GM19438 (cell line): ENCODE data around the gene PREX1.
"Not testable (repeated sequence)": the region's sequence is repeated elsewhere in the genome, so short reads cannot be mapped to it uniquely, and the experiment has no call there.

Source experiments
- ATAC-seq: cut with Tn5 transposase; IDR thresholded peaks from one replicate; pipeline ENCODE4 v1.9.1; 2021; ENCODE audit warnings: low read depth; ENCODE audit not compliant: unreplicated experiment

The PREX1 gene

GRCh38 chr20:48813930-48814546 is 13.8 kb downstream of the PREX1 start:
- no peak for ATAC-seq

DNA sequence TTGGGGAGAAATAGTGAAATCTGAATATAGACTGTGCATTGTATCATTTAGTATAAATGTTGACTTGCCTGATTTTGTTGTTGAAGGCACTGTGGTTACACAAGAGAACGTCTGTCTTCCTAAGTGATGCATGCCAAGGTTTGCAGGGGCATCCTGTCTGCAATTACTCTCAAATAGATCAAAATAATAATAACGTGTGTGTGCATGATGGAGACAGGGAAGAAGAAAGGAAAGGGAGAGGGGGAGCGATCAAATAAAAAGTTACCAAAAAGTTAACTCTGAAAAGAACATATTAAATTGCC is 14.4 kb downstream of the PREX1 start:
- no peak for ATAC-seq

GRCh38 chr20:48812600-48813445 is 15.0 kb downstream of the PREX1 start:
- no peak for ATAC-seq

DNA sequence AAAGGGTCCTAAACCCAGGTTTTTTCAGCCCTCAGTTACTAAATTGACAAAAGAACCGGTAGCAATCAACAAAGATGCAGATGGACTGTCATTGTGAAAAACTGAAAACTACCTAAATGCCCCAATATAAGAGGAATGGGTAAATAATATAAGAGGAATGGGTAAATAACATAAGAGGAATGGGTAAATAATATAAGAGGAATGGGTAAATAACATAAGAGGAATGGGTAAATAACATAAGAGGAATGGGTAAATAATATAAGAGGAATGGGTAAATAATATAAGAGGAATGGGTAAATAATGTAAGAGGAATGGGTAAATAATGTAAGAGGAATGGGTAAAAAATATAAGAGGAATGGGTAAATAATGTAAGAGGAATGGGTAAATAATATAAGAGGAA is 15.7 kb downstream of the PREX1 start:
- ATAC-seq, result not testable (repeated sequence)

- no peak for ATAC-seq
These were observed 18.1 kb downstream of the PREX1 start for GRCh38 chr20:48809673-48810072.

- no peak for ATAC-seq
These were observed 19.3 kb downstream of the PREX1 start for GRCh38 chr20:48808382-48809034.

DNA sequence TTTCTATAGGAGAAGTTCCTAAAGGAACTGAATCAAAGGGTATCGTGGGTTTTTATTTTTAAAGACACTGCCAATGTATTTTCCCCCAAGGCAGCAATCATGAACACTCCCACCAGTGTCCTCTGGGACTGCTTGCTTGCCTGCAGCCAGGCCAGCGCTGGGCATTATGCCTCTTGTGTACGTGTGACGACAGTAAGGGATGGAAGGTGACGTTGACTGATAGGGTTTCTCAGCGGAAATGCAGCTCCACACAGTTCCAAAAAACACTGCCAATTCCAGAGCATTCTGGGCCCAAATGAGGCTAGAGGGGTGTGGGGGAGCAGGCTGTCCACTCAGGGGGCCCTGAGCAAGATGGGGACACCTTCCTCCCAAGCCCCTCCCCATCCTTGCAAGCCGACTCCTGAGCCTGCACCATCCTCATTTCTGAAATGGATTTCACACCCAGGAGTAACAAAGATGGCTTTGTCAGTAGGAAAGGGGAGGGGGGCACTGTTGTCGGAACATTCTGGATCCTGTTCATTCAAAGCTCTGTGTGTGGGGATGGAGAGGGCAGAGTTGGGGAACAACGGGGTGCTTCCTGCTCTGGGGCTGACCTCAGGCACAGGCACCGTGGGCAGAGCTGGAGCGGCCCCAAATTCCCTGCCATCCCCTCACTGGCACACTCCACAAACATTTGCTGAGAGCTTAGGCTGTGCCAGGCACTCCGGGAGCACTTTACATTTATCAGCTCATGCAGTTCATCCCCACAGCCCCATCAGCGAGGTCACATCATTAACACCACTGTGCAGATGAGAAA is 20.0 kb downstream of the PREX1 start:
- ATAC-seq, result no peak

DNA sequence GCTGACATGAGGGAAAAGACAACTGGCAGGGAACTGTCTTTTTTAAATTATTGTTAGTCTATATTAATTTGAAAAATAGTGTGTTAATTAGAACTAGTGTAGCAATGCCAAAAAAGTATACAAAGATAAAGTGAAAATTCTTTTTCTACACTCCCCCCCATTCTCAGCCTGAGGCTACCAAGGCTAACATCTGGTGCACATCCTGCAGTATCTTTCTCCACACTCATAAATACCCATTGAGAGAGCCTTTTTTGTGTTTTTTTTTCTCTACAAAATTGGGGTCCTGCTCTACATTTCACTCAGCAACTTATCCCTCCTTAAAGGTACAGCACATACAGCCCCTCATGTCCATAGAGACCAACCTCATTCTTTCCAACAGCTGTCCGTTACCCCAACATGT is 20.7 kb downstream of the PREX1 start:
- ATAC-seq, result no peak

GRCh38 chr20:48805716-48806115 is 22.1 kb downstream of the PREX1 start:
- no peak for ATAC-seq

GRCh38 chr20:48805286-48805685 is 22.5 kb downstream of the PREX1 start:
- no peak for ATAC-seq

GRCh38 chr20:48804300-48804980 is 23.4 kb downstream of the PREX1 start:
- ATAC-seq, result no peak

DNA sequence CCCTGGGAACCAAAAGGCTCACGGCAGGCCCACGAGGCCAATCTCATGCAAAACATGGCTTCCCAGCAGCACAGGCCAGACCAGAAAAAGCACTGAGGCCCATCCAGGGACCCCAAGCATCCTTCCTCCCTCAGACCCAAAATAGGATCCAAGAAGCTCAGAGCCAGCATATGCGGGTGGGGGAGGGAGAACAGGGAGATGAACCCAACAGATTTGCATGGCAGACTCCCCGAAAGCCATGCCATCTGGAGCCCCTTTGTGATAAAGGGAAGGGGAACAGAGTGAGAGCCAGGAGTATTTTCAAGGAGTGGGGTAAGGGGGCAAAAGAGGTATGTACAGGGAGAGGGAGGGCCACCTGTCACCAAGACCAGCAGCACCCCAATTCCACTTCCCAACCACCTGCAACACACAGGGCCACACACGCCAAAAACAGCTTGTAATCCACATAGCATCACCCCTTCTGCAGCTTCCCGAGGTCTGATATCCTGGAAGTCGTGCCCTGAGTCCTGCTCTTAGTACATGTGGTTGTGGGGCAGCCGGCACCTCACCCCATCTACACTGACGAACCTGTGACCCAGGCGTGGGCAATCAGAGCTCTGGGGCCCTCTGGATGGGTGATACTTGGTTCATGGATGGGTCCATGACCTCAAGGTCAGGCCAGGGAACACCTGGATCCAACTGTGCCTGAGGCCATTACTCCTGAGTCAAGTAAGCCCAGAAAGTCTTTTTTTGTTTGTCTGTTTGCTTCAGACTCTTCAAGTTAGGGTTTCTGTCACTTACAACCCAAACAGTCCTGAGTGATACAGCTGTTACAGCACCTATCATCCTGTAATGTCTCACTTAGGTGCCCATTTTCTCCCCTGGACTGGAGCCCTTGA is 24.4 kb downstream of the PREX1 start:
- no peak for ATAC-seq

DNA sequence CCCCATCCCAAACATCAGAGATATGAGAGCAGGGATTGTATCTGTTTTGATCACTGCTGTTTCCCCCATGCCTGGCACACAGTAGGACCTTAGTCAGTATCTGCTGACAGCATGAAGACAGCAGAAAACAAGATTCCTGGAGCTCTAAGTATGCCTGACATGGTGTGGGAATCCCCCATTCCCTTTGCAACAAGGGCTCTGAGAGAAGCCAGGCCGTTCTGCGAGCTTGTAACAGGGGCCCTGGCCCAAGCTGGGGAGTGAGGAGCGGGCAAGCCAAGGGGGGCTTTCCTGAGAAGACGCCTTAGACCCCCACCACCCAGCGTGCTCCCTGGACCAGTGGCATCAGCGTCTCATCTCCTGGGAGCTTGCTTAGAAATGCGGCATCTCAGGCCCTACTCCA is 25.2 kb downstream of the PREX1 start:
- no peak for ATAC-seq

- ATAC-seq, result no peak
These were observed 25.6 kb downstream of the PREX1 start for GRCh38 chr20:48802216-48802615.

DNA sequence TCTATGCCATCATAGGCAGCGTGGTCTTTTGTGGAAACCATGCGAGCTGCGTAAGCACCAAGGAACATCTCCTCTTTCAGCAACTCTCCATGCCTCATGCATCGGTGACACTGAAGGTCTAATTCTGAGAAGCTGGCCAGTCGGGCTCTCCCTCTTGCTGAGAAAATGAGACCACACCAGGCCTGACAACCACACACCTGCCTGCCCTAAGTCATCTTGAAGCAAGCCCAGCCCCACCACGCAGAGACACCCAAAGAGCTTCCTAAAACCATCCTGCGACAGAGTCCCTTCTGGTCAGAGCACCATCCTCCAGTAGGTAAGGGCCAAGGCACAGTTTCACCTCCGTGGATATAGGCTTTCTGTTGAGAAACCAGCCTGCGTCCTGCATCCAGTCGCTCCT is 26.6 kb downstream of the PREX1 start:
- no peak for ATAC-seq

DNA sequence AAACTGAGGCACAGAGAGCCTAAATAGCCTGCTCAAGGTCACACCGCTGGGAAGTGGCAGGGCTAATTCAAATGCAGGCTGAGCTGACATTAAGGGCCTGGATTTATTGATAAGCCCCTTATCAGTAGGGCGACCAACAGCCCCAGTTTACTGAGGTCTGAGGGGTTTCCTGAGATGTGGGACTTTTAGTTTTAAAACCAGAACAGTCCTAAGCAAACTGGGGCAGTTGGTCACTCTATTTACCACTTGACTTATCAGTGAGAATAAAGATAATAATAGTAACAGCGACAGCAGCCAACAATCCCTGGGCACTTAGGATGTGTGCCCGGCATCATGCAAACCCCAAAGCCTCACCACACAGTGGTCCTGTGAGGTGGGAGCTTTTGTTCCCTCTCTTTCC is 27.6 kb downstream of the PREX1 start:
- no peak for ATAC-seq

- ATAC-seq, result no peak
These were observed 28.3 kb downstream of the PREX1 start for GRCh38 chr20:48799328-48800105.

DNA sequence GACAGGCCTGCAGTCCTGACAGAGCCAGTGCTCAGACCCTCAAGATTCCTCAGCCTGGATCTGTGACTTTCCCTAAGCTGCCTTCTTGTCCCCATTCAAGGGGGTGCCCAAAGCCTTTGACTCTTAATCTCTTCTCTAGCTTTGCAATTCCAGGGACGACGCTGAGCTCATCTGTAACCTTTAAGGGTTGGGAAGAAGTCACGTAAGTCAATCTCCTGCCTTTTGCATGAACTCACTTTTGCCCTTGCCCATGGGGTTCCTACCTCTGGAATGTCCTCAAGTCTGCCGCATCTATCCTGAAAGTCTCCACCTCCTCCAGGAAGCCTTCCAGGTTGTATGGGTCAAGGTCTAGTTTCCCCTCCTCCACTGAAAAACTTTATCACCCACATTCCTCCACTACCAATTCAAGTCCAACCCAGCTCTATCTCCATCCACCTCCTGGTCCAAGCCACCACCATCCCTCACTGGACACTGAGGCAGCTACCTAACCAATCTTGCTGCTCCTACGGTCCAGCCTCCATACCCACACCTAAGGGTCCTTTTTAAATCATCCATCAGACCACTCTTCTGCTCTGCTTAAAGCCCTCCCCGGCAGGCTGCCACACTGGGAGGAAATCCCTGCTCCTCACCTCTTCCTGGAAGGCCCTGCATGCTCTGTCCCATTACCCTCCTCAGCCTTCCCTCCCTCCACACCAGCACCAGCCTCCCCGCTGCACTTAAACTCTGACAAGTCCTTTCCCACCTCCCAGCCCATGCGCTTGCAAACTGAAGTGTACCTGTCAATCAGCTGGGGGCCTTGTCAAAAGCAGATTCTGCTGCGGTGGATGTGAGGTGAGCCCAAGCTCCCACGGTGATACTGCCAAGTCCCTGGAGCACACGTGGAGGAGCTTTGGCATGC is 29.7 kb downstream of the PREX1 start:
- no peak for ATAC-seq
